ENCODE measurements around the gene NTN5. TPM values are rescaled to one million over a fixed set of nuclear protein-coding genes. Genes with fewer than 3 reads are reported as not detected.
A peak's percentile ranks its signal among the peaks of the same experiment; 100 is the strongest.

The NTN5 gene
- total and polyA plus RNA-seq, 9 of the 15 experiments (the other 6 are each of a cell fraction or from before 2014, with no cell fraction given), result not detected

DNA sequence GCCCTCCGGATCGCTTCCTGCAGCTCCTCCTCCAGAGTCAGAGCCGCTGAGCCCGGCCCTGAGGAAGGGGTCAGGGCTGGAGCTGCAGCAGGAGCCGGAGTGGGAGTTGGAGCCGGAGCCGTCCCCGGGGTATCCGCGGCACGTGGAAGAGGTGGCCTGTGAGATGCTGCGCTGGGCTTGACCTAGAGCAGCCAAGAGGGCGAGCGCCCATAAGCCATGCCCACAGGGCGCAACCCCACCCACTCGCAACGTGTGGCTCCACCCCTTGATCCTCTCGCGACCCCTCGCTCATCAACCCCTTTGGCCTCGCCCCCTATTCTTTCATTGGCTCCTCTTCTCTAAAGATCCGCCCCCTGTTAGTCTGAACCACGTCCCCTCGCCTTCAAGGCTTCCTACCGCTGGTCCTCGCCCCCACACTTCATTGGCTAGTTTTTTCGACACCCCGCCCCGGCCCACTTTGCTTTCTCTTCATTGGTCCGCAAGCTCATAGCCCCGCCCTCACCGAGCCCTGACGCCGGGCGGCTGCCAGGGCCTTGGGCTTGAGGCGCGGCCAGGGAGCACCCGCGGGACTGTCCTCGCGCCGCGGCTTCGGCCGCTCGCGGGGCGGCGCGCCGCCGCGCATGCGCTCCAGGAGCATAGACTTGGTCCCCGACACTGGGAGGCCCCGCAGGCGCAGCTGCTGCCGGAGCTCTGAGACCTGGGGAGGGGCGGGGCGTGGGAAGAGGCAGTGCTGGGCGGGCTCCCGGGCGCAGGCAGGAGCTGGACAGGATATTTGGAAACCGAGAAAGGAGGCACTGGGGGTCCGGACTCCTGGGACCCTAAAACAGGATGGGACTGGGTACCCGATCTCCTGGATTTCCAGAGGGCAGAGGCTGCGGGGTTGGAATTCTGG lies 41.3 kb upstream of the NTN5 start (continued):
- TF ChIP-seq ZNF398 (CRISPR knock-in tag; IDR thresholded peaks at IDR 0.05), result no peak
- TF ChIP-seq, protein P1, sequence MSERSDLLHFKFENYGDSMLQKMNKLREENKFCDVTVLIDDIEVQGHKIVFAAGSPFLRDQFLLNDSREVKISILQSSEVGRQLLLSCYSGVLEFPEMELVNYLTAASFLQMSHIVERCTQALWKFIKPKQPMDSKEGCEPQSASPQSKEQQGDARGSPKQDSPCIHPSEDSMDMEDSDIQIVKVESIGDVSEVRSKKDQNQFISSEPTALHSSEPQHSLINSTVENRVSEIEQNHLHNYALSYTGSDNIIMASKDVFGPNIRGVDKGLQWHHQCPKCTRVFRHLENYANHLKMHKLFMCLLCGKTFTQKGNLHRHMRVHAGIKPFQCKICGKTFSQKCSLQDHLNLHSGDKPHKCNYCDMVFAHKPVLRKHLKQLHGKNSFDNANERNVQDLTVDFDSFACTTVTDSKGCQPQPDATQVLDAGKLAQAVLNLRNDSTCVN (CRISPR knock-in tag; IDR thresholded peaks at IDR 0.05), result no peak
- TF ChIP-seq DNMT1 (IDR thresholded peaks at IDR 0.05), result no peak
- TF ChIP-seq CBFA2T3 (IDR thresholded peaks at IDR 0.05), result no peak
- TF ChIP-seq HES1 (IDR thresholded peaks at IDR 0.05; ENCODE audit: low read depth), result no peak
- peak; percentile 78 for TF ChIP-seq ATF7 (IDR thresholded peaks at IDR 0.05)
- TF ChIP-seq NFRKB (IDR thresholded peaks at IDR 0.05; ENCODE audit: low read depth), result no peak
- no peak for TF ChIP-seq POLR3A (IDR thresholded peaks at IDR 0.05; ENCODE audit: borderline replicate concordance, extremely low read depth, insufficient read depth, insufficient read length)
- TF ChIP-seq ZFP91 (CRISPR knock-in tag; IDR thresholded peaks at IDR 0.05), result no peak
- no peak for TF ChIP-seq ZNF644 (tag; IDR thresholded peaks at IDR 0.05; ENCODE audit: low read depth)
- no peak for TF ChIP-seq HNRNPL (IDR thresholded peaks at IDR 0.05; ENCODE audit: low read depth, low read length)
- TF ChIP-seq RAD21 (CRISPR knock-in tag; conservative IDR thresholded peaks at IDR 0.05 in 1 of 2, IDR thresholded peaks at IDR 0.05 in 1 of 2), result no peak
- no peak for TF ChIP-seq ZBTB8A (IDR thresholded peaks at IDR 0.05; ENCODE audit: partially characterized antibody)
- TF ChIP-seq TCF7L2 (IDR thresholded peaks at IDR 0.05; ENCODE audit: low read depth, low read length), result no peak
- TF ChIP-seq MYNN (IDR thresholded peaks at IDR 0.05), result no peak
- TF ChIP-seq MYNN (CRISPR knock-in tag; IDR thresholded peaks at IDR 0.05), result no peak
- no peak for TF ChIP-seq ZC3H8 (IDR thresholded peaks at IDR 0.05)
- no peak for TF ChIP-seq EP400 (IDR thresholded peaks at IDR 0.05)
- no peak for TF ChIP-seq SNRNP70 (optimal IDR thresholded peaks at IDR 0.05; ENCODE audit: low read depth, low read length)
- TF ChIP-seq IRF2 (CRISPR knock-in tag; IDR thresholded peaks at IDR 0.05), result no peak
